ENCODE data around the gene TRIO.

Gene TRIO

GRCh38 chr5:14401639-14402038 is 258.5 kb downstream of the TRIO start:
- TF ChIP-seq CTCF (IDR thresholded peaks at IDR 0.05; ENCODE audit: borderline replicate concordance, extremely low read depth, low read length, poor library complexity, severe bottlenecking) (no peak), EZH2 (IDR thresholded peaks at IDR 0.05; ENCODE audit: borderline replicate concordance, low read depth, low read length, severe bottlenecking) (no peak)
- DNase-seq (no peak), ATAC-seq (ENCODE audit: insufficient read depth, low read depth) (no peak)
- Histone ChIP-seq H2AFZ (ENCODE audit: low read depth, low read length) (no peak overlapping the region), H3K4me1 (ENCODE audit: insufficient read depth, low read length) (no peaks in the 10 kb centered on the region), H3K4me2 (ENCODE audit: insufficient read depth, low read length) (no peak overlapping the region), H3K9ac (ENCODE audit: low read depth, low read length) (no peak overlapping the region), H3K36me3 (ENCODE audit: insufficient read depth, low read length) (no peaks in the 10 kb centered on the region), H3K4me3 (ENCODE audit: low read depth in 1 of 2, low read length in 2 of 2) (no peak overlapping the region), H3K27ac (ENCODE audit: low read length) (no peak overlapping the region), H3K9me3 (ENCODE audit: insufficient read depth, low read length, severe bottlenecking) (no peaks in the 10 kb centered on the region), H3K79me2 (ENCODE audit: insufficient read depth, low read length) (no peaks in the 10 kb centered on the region), H4K20me1 (ENCODE audit: insufficient read depth, low read length) (no peaks in the 10 kb centered on the region), H3K27me3 (ENCODE audit: insufficient read depth, low read length, poor library complexity) (no peaks in the 10 kb centered on the region)

GRCh38 chr5:14402424-14402823 is 259.3 kb downstream of the TRIO start:
- DNase-seq (no peak), ATAC-seq (ENCODE audit: insufficient read depth, low read depth) (no peak)
- H3K4me2 ChIP-seq (ENCODE audit: insufficient read depth, low read length): no peak overlapping the region
- H3K4me1 ChIP-seq (ENCODE audit: insufficient read depth, low read length): no peaks in the 10 kb centered on the region
- H3K9me3 ChIP-seq (ENCODE audit: insufficient read depth, low read length, severe bottlenecking): no peaks in the 10 kb centered on the region
- H2AFZ ChIP-seq (ENCODE audit: low read depth, low read length): no peak overlapping the region
- TF ChIP-seq EZH2 (IDR thresholded peaks at IDR 0.05; ENCODE audit: borderline replicate concordance, low read depth, low read length, severe bottlenecking): no peak
- no peak for TF ChIP-seq CTCF (IDR thresholded peaks at IDR 0.05; ENCODE audit: borderline replicate concordance, extremely low read depth, low read length, poor library complexity, severe bottlenecking)
- no peaks in the 10 kb centered on the region for H3K27me3 ChIP-seq (ENCODE audit: insufficient read depth, low read length, poor library complexity)
- H3K36me3 ChIP-seq (ENCODE audit: insufficient read depth, low read length): no peaks in the 10 kb centered on the region
- H3K27ac ChIP-seq (ENCODE audit: low read length): no peak overlapping the region
- no peaks in the 10 kb centered on the region for H3K79me2 ChIP-seq (ENCODE audit: insufficient read depth, low read length)
- no peaks in the 10 kb centered on the region; the same call in 1 of the 2 replicates for H4K20me1 ChIP-seq (ENCODE audit: insufficient read depth, low read length)
- H3K4me3 ChIP-seq (ENCODE audit: low read depth in 1 of 2, low read length in 2 of 2): no peak overlapping the region
- no peak overlapping the region for H3K9ac ChIP-seq (ENCODE audit: low read depth, low read length)

- H3K27me3 ChIP-seq (ENCODE audit: insufficient read depth, low read length, poor library complexity): no peaks in the 10 kb centered on the region
- H3K36me3 ChIP-seq (ENCODE audit: insufficient read depth, low read length): no peaks in the 10 kb centered on the region
- H2AFZ ChIP-seq (ENCODE audit: low read depth, low read length): no peak overlapping the region
- no peaks in the 10 kb centered on the region for H3K79me2 ChIP-seq (ENCODE audit: insufficient read depth, low read length)
- H3K9ac ChIP-seq (ENCODE audit: low read depth, low read length): no peak overlapping the region
- H4K20me1 ChIP-seq (ENCODE audit: insufficient read depth, low read length): no peaks in the 10 kb centered on the region; the same call in 1 of the 2 replicates
- ATAC-seq (ENCODE audit: insufficient read depth, low read depth): no peak
- TF ChIP-seq CTCF (IDR thresholded peaks at IDR 0.05; ENCODE audit: borderline replicate concordance, extremely low read depth, low read length, poor library complexity, severe bottlenecking) (no peak), EZH2 (IDR thresholded peaks at IDR 0.05; ENCODE audit: borderline replicate concordance, low read depth, low read length, severe bottlenecking) (no peak)
- no peaks in the 10 kb centered on the region for H3K9me3 ChIP-seq (ENCODE audit: insufficient read depth, low read length, severe bottlenecking)
- H3K4me2 ChIP-seq (ENCODE audit: insufficient read depth, low read length): no peak overlapping the region
- H3K4me1 ChIP-seq (ENCODE audit: insufficient read depth, low read length): no peaks in the 10 kb centered on the region
- DNase-seq: no peak
- H3K27ac ChIP-seq (ENCODE audit: low read length): no peak overlapping the region
- H3K4me3 ChIP-seq (ENCODE audit: low read depth in 1 of 2, low read length in 2 of 2): no peak overlapping the region
These were observed 261.6 kb downstream of the TRIO start for GRCh38 chr5:14404780-14405179.

GRCh38 chr5:14405267-14405666 is 262.1 kb downstream of the TRIO start:
- H3K27ac ChIP-seq (ENCODE audit: low read length): no peak overlapping the region
- ATAC-seq (ENCODE audit: insufficient read depth, low read depth) (no peak), DNase-seq (no peak)
- H3K4me1 ChIP-seq (ENCODE audit: insufficient read depth, low read length): no peaks in the 10 kb centered on the region
- H3K4me2 ChIP-seq (ENCODE audit: insufficient read depth, low read length): no peak overlapping the region
- H3K9ac ChIP-seq (ENCODE audit: low read depth, low read length): no peak overlapping the region
- TF ChIP-seq CTCF (IDR thresholded peaks at IDR 0.05; ENCODE audit: borderline replicate concordance, extremely low read depth, low read length, poor library complexity, severe bottlenecking) (peak; percentile 18), EZH2 (IDR thresholded peaks at IDR 0.05; ENCODE audit: borderline replicate concordance, low read depth, low read length, severe bottlenecking) (no peak)
- H3K79me2 ChIP-seq (ENCODE audit: insufficient read depth, low read length): no peaks in the 10 kb centered on the region
- no peak overlapping the region for H3K4me3 ChIP-seq (ENCODE audit: low read depth in 1 of 2, low read length in 2 of 2)
- H3K27me3 ChIP-seq (ENCODE audit: insufficient read depth, low read length, poor library complexity): no peaks in the 10 kb centered on the region
- H4K20me1 ChIP-seq (ENCODE audit: insufficient read depth, low read length): no peaks in the 10 kb centered on the region; the same call in 1 of the 2 replicates
- H3K9me3 ChIP-seq (ENCODE audit: insufficient read depth, low read length, severe bottlenecking): no peaks in the 10 kb centered on the region
- no peaks in the 10 kb centered on the region for H3K36me3 ChIP-seq (ENCODE audit: insufficient read depth, low read length)
- H2AFZ ChIP-seq (ENCODE audit: low read depth, low read length): no peak overlapping the region
